Uterus (tissue), 2 donors: ENCODE results near the gene ATF5.

Experiments used
- CTCF ChIP-seq, 4 experiments: fragments of 200-600 bp in 2 of 4; fragments of 450-650 bp in 2 of 4; sonication (generic) in 2 of 4; IDR thresholded peaks; one replicate each; pipeline ENCODE4 v1.5.1; 2016 to 2019; ENCODE audit warnings: antibody characterized with exemption in 4 of 4, mild to moderate bottlenecking in 2 of 4, moderate library complexity in 1 of 4
- POLR2A ChIP-seq, 2 donors: fragments of 450-650 bp; IDR thresholded peaks; one replicate each; pipeline ENCODE4 v1.6.1; 2016; ENCODE audit warnings: antibody characterized with exemption in 2 of 2, mild to moderate bottlenecking in 1 of 2, moderate library complexity in 1 of 2

DNA sequence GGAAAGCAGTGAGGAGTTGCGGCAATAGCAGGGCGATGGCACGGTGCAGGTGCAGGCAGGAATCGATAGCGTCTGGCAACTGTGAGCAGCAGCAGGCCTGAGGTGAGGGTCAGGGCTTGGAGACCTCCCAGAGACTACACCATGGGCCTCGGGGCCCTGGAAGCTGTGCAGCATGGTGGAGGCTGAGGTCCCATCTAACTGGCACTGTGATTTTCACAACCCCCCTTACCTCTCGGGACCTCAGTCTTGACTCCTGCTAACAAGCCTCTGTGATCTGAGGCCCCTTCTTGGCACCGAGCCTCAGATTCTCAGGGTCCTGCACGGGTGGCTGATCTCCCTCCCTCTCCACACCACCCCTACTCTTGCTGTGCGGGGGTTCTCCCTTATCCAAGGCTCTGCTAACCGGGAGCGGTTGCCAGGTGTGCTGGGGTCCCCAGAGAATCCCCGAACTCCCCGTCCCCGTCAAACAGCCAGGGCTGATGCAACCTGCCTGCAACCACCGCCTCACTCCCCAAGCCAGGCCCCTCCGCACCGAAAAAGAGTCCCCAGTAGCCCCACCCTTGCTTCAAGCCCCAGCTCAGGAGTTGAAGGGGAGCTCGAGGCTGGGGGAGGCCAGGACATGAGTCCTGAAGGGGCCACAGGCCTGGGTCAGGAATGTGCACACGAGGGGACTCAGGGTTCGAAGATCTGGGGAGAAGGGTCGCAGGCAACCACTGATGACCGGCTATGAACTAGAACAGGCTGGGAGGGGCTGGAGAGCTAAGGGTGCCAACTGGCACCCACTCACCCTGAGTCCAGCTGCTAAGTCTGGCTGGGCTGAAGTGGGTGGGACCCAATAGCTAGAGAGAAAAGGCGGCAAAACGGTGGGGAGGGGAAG lies 4.8 kb upstream of the ATF5 start:
- no peak for TF ChIP-seq CTCF (IDR thresholded peaks at IDR 0.05)
- TF ChIP-seq POLR2A (IDR thresholded peaks at IDR 0.05): no peak
